Measurements from ENCODE around the gene KAT2B. TPM values are rescaled to one million over a fixed set of nuclear protein-coding genes. Genes with fewer than 3 reads are reported as not detected.

KAT2B gene
- total RNA-seq, 1 experiment from 2014 or later: 3.7 TPM

- Histone ChIP-seq H3K4me3 (replicated peaks in 1 of 2; ENCODE audit: low read depth in 1 of 2, low read length in 2 of 2) (no peak overlapping the region), H3K27me3 (ENCODE audit: insufficient read depth, low read length) (no peaks in the 10 kb centered on the region), H4K20me1 (ENCODE audit: insufficient read depth) (no peaks in the 10 kb centered on the region), H3K36me3 (ENCODE audit: control insufficient read depth in 1 of 2, insufficient read depth in 2 of 2, low read length in 2 of 2) (no peaks in the 10 kb centered on the region), H2AFZ (ENCODE audit: low read depth, low read length, poor library complexity, severe bottlenecking) (no peak overlapping the region), H3K9me2 (ENCODE audit: insufficient read depth) (no peaks in the 10 kb centered on the region), H3K9me3 (ENCODE audit: control insufficient read depth in 1 of 2, insufficient read depth in 1 of 2, low read depth in 1 of 2, low read length in 2 of 2) (no peaks in the 10 kb centered on the region), H3K79me2 (ENCODE audit: insufficient read depth, low read length) (no peaks in the 10 kb centered on the region), H3K4me2 (ENCODE audit: low read length) (no peak overlapping the region), H3K9ac (ENCODE audit: low read length) (no peak overlapping the region), H3K27ac (ENCODE audit: low read depth, low read length) (no peak overlapping the region), H3K4me1 (ENCODE audit: control insufficient read depth in 1 of 2, insufficient read depth in 2 of 2, low read length in 2 of 2) (no peaks in the 10 kb centered on the region)
- ATAC-seq: no peak
- no peak for TF ChIP-seq SP1 (IDR thresholded peaks at IDR 0.05; ENCODE audit: low read depth)
- no peak for TF ChIP-seq ZNF274 (IDR thresholded peaks at IDR 0.05; ENCODE audit: low read depth, low read length)
- no peak for TF ChIP-seq ZBTB33 (IDR thresholded peaks at IDR 0.05; ENCODE audit: extremely low read depth, insufficient replicate concordance, low read length)
- TF ChIP-seq FOSL1 (IDR thresholded peaks at IDR 0.05; ENCODE audit: low read depth): no peak
- no peak for TF ChIP-seq SRF (IDR thresholded peaks at IDR 0.05; ENCODE audit: low read depth)
- no peak for TF ChIP-seq ZFX (IDR thresholded peaks at IDR 0.05)
- no peak for TF ChIP-seq POLR2AphosphoS5 (IDR thresholded peaks at IDR 0.05; ENCODE audit: low read depth, low read length)
- TF ChIP-seq MAX (IDR thresholded peaks at IDR 0.05): no peak
- RAD21 ChIA-PET (ENCODE audit: low non-redundant PET in 1 of 2, low total read pairs in 2 of 2, uncharacterized antibody in 2 of 2, unreplicated experiment in 2 of 2): no interaction called here
- intact Hi-C loops (cut with micrococcal nuclease): no loop called here
- POLR2A ChIA-PET: no interaction called here
- CTCF ChIA-PET: no interaction called here
- BruUV-seq (replicated peaks): no TSS peak
- no peak for DNase-seq (ENCODE audit: low read depth, low spot score)
Observed at GRCh38 chr3:20073683-20074082, 33.4 kb downstream of the KAT2B start.
